ENCODE data around the gene ABCC9.
A peak's percentile ranks its signal among the peaks of the same experiment; 100 is the strongest.
"Not testable (repeated sequence)": the region's sequence is repeated elsewhere in the genome, so short reads cannot be mapped to it uniquely, and the experiment has no call there.

ABCC9 gene

DNA sequence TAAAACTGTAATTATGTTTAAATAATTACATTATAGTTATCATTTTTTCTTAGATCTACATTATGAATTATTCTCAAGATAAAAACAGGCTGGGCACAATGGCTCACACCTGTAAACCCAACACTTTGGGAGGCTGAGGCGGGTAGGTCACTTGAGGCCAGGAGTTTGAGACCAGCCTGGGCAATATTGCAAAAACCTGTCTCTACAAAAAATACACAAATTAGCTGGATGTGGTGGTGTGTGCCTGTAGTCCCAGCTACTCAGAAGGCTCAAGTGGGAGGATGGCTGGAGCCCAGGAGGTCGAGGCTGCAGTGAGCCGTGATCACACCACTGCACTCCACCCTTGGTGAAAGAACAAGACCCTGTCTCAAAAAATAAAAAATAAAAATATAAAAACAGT, 126.4 kb downstream of the ABCC9 start:
- no peak for DNase-seq (ENCODE audit: low spot score)

GRCh38 chr12:21814327-21814726, 126.9 kb downstream of the ABCC9 start:
- no peak for DNase-seq (ENCODE audit: low spot score)

- no peak for DNase-seq (ENCODE audit: low spot score)
Measured at GRCh38 chr12:21813751-21814150, 127.5 kb downstream of the ABCC9 start.

- DNase-seq (ENCODE audit: low spot score), result no peak
Measured at GRCh38 chr12:21813125-21813524, 128.1 kb downstream of the ABCC9 start.

DNA sequence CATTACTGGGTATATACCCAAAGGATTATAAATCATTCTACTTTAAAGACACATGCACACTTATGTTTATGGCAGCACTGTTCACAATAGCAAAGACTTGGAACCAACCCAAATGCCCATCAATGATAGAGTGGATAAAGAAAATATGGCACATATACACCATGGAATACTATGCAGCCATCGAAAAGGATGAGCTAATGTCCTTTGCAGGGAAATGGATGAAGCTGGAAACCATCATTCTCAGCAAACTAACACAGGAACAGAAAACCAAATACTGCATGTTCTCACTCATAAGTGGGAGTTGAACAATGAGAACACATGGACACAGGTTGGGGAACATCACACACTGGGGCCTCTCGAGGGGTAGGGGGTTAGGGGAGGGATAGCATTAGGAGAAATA, 128.9 kb downstream of the ABCC9 start:
- not testable (repeated sequence) for DNase-seq (ENCODE audit: low spot score)

DNA sequence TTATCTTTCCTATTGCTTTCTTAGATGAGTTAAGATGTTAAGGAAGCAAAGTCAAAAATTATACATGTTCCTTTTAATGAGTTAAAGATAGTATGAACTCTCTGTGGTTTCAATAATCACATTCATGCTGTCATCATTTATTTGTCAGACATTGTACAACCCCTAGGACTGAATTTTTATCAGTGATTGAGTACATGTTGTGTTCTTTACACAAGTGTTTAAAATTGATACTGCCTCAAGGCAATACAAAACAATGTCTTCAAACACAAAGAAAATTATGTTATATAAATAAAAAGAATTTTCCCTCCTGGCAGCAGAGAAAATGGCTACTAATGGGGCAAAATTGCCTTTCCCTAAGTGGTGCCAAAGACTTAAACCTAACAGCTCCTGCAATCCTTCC, 132.1 kb downstream of the ABCC9 start:
- no peak for DNase-seq (ENCODE audit: low spot score)

GRCh38 chr12:21806255-21806654, 135.0 kb downstream of the ABCC9 start:
- no peak for DNase-seq (ENCODE audit: low spot score)

- no peak for DNase-seq (ENCODE audit: low spot score)
Measured at GRCh38 chr12:21801522-21802288, 139.5 kb downstream of the ABCC9 start.

- no peak for DNase-seq (ENCODE audit: low spot score)
Measured at GRCh38 chr12:21800011-21800410, 141.2 kb downstream of the ABCC9 start.

GRCh38 chr12:21797539-21797938, 143.7 kb downstream of the ABCC9 start:
- DNase-seq (ENCODE audit: low spot score), result no peak

GRCh38 chr12:21795648-21796328, 145.4 kb downstream of the ABCC9 start:
- no peak for DNase-seq (ENCODE audit: low spot score)

DNA sequence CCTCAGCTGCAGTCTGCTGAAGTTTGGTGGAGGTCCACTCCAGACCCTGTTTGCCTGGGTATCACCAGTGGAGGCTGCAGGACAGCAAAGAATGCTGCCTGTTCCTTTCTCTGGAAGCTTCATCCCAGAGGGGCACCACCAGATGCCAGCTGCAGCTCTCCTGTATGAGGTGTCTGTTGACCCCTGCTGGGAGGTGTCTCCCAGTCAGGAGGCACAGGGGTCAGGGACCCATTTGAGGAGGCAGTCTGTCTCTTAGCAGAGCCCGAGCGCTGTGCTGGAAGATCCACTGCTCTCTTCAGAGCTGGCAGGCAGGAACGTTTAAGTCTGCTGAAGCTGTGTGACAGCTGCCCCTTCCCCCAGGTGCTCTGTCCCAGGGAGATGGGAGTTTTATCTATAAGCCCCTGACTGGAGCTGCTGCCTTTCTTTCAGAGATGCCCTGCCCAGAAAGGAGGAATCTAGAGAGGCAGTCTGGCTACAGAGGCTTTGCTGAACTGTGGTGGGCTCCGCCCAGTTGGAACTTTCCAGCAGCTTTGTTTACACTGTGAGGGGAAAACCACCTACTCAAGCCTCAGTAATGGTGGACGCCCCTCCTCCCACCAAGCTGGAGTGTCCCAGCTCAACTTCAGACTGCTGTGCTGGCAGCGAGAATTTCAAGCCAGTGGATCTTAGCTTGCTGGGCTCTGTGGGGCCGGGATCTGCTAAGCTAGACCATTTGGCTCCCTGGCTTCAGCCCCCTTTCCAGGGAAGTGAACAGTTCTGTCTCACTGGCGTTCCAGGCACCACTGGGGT, 146.2 kb downstream of the ABCC9 start:
- DNase-seq (ENCODE audit: low spot score), result not testable (repeated sequence)

DNA sequence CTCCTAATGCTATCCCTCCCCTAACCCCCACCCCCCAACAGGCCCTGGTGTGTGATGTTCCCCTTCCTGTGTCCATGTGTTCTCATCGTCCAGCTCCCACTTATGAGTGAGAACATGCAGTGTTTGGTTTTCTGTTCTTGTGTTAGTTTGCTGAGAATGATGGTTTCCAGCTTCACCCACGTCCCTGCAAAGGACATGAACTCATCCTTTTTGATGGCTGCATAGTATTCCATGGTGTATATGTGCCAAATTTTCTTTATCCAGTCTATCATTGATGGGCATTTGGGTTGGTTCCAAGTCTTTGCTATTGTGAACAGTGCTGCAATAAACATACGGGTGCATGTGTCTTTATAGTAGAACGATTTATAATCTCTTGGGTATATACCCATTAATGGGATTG, 151.5 kb downstream of the ABCC9 start:
- DNase-seq (ENCODE audit: low spot score), result not testable (repeated sequence)

DNA sequence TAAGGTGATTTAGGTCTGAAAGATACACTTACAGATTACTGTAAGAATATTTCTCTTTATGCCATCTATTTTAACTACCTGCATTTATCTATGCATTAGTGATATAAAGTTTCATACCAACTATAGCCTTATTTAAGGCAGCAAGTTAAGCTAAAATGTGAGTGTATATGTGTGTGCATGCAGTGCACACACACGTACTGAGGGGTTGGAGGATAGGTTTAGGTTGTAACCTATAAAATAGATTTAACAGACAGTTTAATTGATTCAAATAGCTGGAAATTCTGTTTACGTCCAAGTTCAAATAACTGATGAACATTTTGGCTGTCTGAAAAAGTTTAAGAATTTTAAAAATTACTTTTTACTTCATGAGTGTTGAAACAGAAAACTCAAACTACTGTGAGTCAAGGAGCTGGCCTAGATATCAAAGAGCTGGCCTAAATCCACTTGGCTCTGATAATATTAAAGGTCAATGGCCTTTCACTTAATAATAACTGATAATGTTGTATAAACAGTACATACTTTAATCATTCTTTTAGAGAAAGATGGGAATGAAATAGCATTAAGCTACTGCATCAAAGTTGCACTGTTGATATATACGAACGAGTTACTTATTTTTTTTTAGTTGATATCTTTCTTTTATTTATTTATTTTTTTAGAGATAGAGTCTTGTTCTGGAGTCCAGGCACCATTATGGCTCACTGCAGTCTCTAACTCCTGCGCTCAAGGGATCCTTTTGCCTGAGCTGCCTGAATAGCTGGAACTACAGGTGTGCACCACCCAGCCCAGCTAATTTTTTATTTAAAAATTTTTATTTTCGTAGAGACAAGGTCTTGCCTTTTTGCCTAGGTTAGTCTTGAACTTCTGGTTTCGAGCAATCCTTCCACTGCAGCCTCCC, 152.9 kb downstream of the ABCC9 start:
- DNase-seq (ENCODE audit: low spot score), result no peak

GRCh38 chr12:21786041-21786531, 155.1 kb downstream of the ABCC9 start:
- DNase-seq (ENCODE audit: low spot score), result no peak

GRCh38 chr12:21782723-21783122, 158.5 kb downstream of the ABCC9 start:
- DNase-seq (ENCODE audit: low spot score), result not testable (repeated sequence)

DNA sequence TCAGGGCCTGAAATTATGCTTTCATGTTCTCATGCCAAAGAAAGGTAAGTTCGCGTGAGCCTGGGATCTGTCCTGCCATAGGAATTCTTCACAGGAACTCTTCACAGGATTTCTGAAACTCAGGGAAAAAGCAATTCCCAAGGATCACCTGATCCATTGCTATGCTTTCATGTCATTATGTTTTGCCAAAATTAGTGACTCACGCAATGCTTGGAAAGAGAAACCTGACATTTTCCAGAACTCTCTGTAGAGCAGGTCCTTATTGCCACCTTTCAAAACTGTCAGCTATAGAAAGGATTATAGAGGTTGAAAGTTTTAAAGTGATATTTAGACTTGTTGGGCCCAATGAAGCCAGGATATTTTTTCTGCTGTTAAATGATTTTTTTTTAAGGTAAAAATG, 160.4 kb downstream of the ABCC9 start:
- DNase-seq (ENCODE audit: low spot score), result no peak

DNA sequence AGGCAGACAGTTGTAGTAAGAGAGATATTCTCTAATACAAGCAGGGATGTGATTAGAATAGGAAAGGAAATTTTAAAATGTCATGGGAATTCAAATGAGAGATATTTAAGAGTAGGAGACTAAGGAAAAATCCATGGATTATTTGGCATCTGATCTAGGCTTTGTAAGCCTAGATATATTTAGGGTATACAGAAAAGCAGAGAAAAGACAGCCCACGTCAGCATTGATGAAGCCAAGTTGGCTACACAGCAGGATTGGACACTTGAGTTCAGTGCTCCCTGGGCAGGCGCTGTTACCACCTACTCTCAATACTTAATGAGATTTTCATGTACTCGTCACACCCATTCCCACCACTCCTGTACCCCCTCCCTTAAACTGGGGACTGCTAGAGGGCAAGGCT, 165.1 kb downstream of the ABCC9 start:
- DNase-seq (ENCODE audit: low spot score), result no peak

DNA sequence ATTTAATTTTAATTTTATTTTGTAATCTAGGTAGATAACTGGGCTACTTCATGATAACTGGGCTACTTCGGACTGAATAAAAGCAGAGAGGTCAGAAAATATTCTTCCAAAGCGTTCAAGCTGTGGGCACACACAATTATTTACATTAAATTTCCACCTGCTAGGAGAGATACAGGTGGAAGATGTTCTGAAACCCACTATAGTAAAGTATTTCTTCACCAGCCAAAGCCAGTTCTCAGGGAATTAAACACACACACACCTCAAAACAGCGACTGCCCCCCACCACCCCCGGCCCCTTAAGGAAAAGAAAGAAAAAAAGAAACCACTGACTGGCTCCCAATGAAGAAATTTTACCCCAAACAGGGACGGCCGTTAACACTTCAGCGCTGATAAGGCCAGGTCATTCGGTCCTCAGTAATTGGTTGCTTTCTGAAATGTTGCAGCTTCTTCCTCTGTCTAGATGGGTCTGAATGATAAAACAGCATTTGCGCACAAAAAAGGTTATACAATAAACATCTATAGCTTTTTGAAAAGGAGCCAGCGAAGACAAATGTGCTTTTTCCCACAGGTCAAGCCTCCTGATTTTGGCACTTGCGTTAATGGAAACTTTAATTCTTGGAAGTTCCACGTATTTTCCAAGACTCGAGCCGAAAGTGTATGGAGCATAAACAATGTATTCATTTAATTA, 165.9 kb downstream of the ABCC9 start:
- DNase-seq (ENCODE audit: low spot score), result no peak

DNA sequence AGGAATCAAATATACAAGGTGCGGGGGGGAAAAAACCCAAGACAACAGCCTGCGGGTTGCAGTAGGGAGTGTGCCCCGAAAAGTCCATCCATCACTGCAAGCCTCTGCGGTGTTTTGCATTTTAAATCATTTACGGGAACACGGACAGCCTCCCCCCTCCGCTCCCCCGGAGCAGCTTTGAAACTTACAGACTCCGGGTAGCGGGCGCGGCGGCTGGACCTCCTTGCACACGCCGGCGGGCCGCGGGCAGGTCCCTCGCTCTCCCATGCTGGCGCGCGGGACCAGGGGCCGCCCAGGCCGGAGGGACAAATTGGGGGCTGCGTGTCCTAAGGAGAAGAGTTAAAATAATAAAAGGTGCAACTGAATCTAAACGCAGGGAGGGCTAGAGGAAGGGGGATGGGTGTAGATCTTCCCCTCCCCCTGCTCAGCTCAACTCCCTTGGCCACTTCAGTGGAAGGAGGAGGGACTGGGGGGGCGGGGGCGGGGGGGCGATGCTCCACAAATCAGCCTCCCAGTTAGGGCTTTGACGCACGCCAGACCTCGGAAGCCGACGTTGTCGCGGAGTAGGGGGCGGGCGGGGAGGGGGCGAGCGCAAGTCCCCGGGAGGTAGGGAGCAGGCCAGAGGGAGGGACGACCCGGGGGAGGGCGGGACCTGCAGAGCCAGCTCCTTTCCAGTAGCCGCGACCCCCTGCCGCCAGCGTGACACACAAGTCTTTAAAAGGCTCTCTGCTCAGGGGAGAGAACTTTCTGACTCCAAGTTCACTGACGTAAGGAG, 166.7 kb downstream of the ABCC9 start, which contains the start of gene KCNJ8:
TSS of gene KCNJ8 (minus strand) at position 349 of the 775 bp plus-strand sequence. CDS start 1,090 bp downstream, outside the sequence.
- DNase-seq (ENCODE audit: low spot score), result peak; percentile 80

Data from left forelimb (tissue), 1 donor.